Fibroblast of lung (primary cell): ENCODE results near the gene RAD23B. TPM values are rescaled to one million over a fixed set of nuclear protein-coding genes. Genes with fewer than 3 reads are reported as not detected.

ENCODE experiments used
- DNase-seq, 2 donors: peaks; one replicate each; pipeline versions ENCODE4 v3.0.0 to v3.0.0-alpha.2; 2010; ENCODE audit warnings: low read depth in 2 of 2
- H2AFZ ChIP-seq: 2 replicates; pipeline ENCODE4 v1.5.1; 2012; ENCODE audit warnings: low read length, control low read depth, inconsistent platforms
- H3K27ac ChIP-seq: 2 replicates; pipeline ENCODE4 v1.5.1; 2011; ENCODE audit warnings: low read length, control low read depth; ENCODE audit not compliant: insufficient read depth
- H3K27me3 ChIP-seq: 2 replicates; pipeline ENCODE4 v1.5.1; 2011; ENCODE audit warnings: mild to moderate bottlenecking, low read length; ENCODE audit not compliant: control insufficient read depth, insufficient read depth
- H3K36me3 ChIP-seq: 2 replicates; pipeline ENCODE4 v1.5.1; 2011; ENCODE audit warnings: low read length; ENCODE audit not compliant: control insufficient read depth, insufficient read depth
- H3K4me1 ChIP-seq: 2 replicates; pipeline ENCODE4 v1.5.1; 2011; ENCODE audit warnings: low read length; ENCODE audit not compliant: control insufficient read depth, insufficient read depth; ENCODE audit errors: extremely low read depth
- H3K4me2 ChIP-seq: 2 replicates; pipeline ENCODE4 v1.5.1; 2011; ENCODE audit warnings: low read length, control low read depth; ENCODE audit not compliant: insufficient read depth; ENCODE audit errors: extremely low read depth
- H3K4me3 ChIP-seq, 4 experiments: fragments of 200-600 bp in 1 of 4; sonication (generic) in 1 of 4; replicated peaks in 1 of 4; 2 replicates each; pipeline ENCODE4 v1.5.1; 2011 to 2016; ENCODE audit warnings: low read length in 4 of 4, low read depth in 3 of 4, mild to moderate bottlenecking in 3 of 4, control low read depth in 2 of 4, inconsistent platforms in 1 of 4, mixed read lengths in 1 of 4; ENCODE audit not compliant: insufficient read depth in 1 of 4; ENCODE audit errors: control extremely low read depth in 1 of 4
- H3K79me2 ChIP-seq: 2 replicates; pipeline ENCODE4 v1.5.1; 2012; ENCODE audit warnings: mild to moderate bottlenecking, low read length, inconsistent platforms; ENCODE audit not compliant: control insufficient read depth, insufficient read depth
- H3K9ac ChIP-seq: 2 replicates; pipeline ENCODE4 v1.5.1; 2011; ENCODE audit warnings: mild to moderate bottlenecking, low read length, control low read depth; ENCODE audit not compliant: insufficient read depth
- H3K9me3 ChIP-seq: 2 replicates; pipeline ENCODE4 v1.5.1; 2012; ENCODE audit warnings: low read depth, low read length; ENCODE audit not compliant: control insufficient read depth, insufficient read depth
- H4K20me1 ChIP-seq: 2 replicates; pipeline ENCODE4 v1.5.1; 2011; ENCODE audit warnings: low read length; ENCODE audit not compliant: control insufficient read depth, insufficient read depth; ENCODE audit errors: extremely low read depth
- CTCF ChIP-seq, 2 donors: IDR thresholded peaks in 1 of 2; conservative IDR thresholded peaks in 1 of 2; 1 replicate in 1 of 2; 2 replicates in 1 of 2; pipeline ENCODE4 v1.5.1; 2011 to 2012; ENCODE audit warnings: low read length in 2 of 2, control low read depth in 1 of 2, inconsistent platforms in 1 of 2, low read depth in 1 of 2, mild to moderate bottlenecking in 1 of 2
- EZH2 ChIP-seq: IDR thresholded peaks from 2 replicates; pipeline ENCODE4 v1.5.1; 2012; ENCODE audit warnings: low read length, control low read depth, mild to moderate bottlenecking; ENCODE audit errors: missing control alignments
- polyA minus RNA-seq: library from RNA; depleted of rRNA, polyadenylated mRNA; stranded (reverse); fragments of >200 nt; gene quantifications from 2 replicates; pipeline ENCODE4 v1.2.3, GENCODE V29; 2011; ENCODE audit warnings: low replicate concordance
- polyA plus RNA-seq, 2 donors: library from polyadenylated mRNA; depleted of rRNA in 1 of 2; stranded (reverse) in 1 of 2; unstranded in 1 of 2; fragments of >200 nt; gene quantifications; 2 replicates each; pipeline ENCODE4 v1.2.1, GENCODE V29; 2011 to 2012; ENCODE audit warnings: missing spikeins in 1 of 2
- total RNA-seq: library from RNA; depleted of rRNA; stranded (reverse); fragments of >200 nt; gene quantifications from 2 replicates; pipeline ENCODE4 v1.2.1, GENCODE V29; 2014

The RAD23B gene
- 101 and 156 TPM in 2 replicates for total RNA-seq
- 356 and 607 TPM in 2 replicates for polyA plus RNA-seq
- polyA plus RNA-seq (2012), result 168 and 353 TPM in 2 replicates
- polyA minus RNA-seq, result 115 and 121 TPM in 2 replicates

DNA sequence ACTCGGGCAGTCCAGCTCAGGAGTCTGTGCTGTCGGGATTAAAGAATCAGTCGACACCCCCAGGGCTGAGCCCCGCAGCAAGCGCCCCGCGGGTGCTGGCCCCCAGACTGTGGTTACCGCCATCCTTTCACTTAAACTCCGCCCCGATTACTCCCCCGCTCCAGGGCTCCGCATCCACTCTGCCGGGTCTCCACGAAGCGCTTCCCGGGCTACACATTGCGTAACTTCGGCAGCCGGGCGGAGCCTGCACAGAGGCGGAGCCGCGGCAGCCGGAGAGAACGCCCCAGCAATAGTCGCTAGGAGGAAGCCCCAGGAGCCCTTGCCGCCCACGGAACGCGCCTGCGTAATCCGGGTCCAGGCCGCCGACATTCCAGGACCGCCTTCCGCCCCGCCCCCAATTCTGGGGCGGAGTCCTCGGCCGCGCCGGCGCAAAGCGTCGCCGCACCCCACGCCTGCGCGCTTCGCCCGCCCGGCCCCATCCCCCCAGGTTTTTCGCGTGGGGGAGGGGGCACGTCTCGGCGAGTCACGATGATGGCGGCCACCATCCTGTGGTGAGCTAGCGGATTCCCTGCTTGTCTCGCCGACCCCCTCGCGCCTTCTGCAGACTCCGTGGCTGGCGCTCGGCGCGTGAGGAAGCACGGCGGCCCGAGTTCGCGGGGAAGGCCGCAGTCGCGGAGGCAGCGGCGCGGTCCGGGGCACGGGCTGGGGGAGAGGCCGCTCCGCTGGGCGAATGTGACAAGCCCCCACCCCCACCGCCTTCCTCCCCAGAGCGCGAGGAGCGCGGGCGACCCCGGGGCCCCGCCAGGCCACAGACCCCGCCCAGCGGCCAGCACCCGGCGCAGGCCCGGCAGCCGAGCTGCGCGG, at the start of gene RAD23B:
TSS of gene RAD23B (plus strand) at position 521 of the 864 bp plus-strand sequence. CDS start 351 bp downstream, outside the sequence.
- Histone ChIP-seq H2AFZ (peak within 1 kb of the TSS; percentile 5), H3K9me3 (no peaks in the 10 kb centered on the region), H3K4me2 (peak within 1 kb of the TSS; percentile 76), H3K27ac (peak within 1 kb of the TSS; percentile 97), H3K36me3 (no peaks in the 10 kb centered on the region), H3K9ac (peak within 1 kb of the TSS; percentile 98), H3K4me3 (peak within 1 kb of the TSS; percentile 75 to 99 (median 90)), H4K20me1 (peaks cover 3% of the 10 kb centered on the region), H3K4me1 (peaks cover 7% of the 10 kb centered on the region), H3K79me2 (peaks cover 49% of the 10 kb centered on the region), H3K27me3 (no peaks in the 10 kb centered on the region)
- TF ChIP-seq EZH2, result no peak
- no peak for TF ChIP-seq CTCF (conservative IDR thresholded peaks at IDR 0.05 in 1 of 2, IDR thresholded peaks at IDR 0.05 in 1 of 2; ENCODE audit: low read depth in 1 of 2, low read length in 2 of 2)
- peak; percentile 97 to 98 for DNase-seq

GRCh38 chr9:107235765-107236442, 47.2 kb upstream of the RAD23B start:
- Histone ChIP-seq H3K79me2 (no peaks in the 10 kb centered on the region), H3K4me1 (no peaks in the 10 kb centered on the region), H3K27me3 (no peaks in the 10 kb centered on the region), H2AFZ (no peak overlapping the region), H4K20me1 (no peaks in the 10 kb centered on the region), H3K9ac (no peak overlapping the region), H3K36me3 (no peaks in the 10 kb centered on the region), H3K4me3 (no peak overlapping the region), H3K9me3 (no peaks in the 10 kb centered on the region), H3K27ac (no peak overlapping the region), H3K4me2 (no peak overlapping the region)
- TF ChIP-seq CTCF (conservative IDR thresholded peaks at IDR 0.05 in 1 of 2, IDR thresholded peaks at IDR 0.05 in 1 of 2; ENCODE audit: low read depth in 1 of 2, low read length in 2 of 2), result no peak
- TF ChIP-seq EZH2, result no peak
- no peak for DNase-seq

- TF ChIP-seq EZH2 (no peak), CTCF (conservative IDR thresholded peaks at IDR 0.05 in 1 of 2, IDR thresholded peaks at IDR 0.05 in 1 of 2; ENCODE audit: low read depth in 1 of 2, low read length in 2 of 2) (no peak)
- Histone ChIP-seq H3K4me3 (no peak overlapping the region), H3K4me1 (peaks cover 2% of the 10 kb centered on the region), H3K9me3 (no peaks in the 10 kb centered on the region), H3K9ac (no peak overlapping the region), H2AFZ (no peak overlapping the region), H4K20me1 (no peaks in the 10 kb centered on the region), H3K27me3 (no peaks in the 10 kb centered on the region), H3K36me3 (no peaks in the 10 kb centered on the region), H3K4me2 (no peak overlapping the region), H3K27ac (no peak overlapping the region), H3K79me2 (no peaks in the 10 kb centered on the region)
- no peak for DNase-seq
Observed at GRCh38 chr9:107237873-107238272, 45.2 kb upstream of the RAD23B start.
